ENCODE data around the gene ZNF25.

GRCh38 chr10:37991655-37992054, 15.2 kb upstream of the ZNF25 start:
- TF ChIP-seq CTCF (conservative IDR thresholded peaks at IDR 0.05; ENCODE audit: low read length) (no peak), EZH2phosphoT487 (IDR thresholded peaks at IDR 0.05; ENCODE audit: borderline replicate concordance, low read depth, low read length) (no peak)
